GM21528 (cell line): ENCODE measurements around the gene SELENOM.

Source experiments
- ATAC-seq: cut with Tn5 transposase; IDR thresholded peaks from one replicate; pipeline ENCODE4 v1.9.1; 2021; ENCODE audit warnings: mild to moderate bottlenecking, moderate library complexity; ENCODE audit not compliant: unreplicated experiment, low FRiP score

The SELENOM gene

DNA sequence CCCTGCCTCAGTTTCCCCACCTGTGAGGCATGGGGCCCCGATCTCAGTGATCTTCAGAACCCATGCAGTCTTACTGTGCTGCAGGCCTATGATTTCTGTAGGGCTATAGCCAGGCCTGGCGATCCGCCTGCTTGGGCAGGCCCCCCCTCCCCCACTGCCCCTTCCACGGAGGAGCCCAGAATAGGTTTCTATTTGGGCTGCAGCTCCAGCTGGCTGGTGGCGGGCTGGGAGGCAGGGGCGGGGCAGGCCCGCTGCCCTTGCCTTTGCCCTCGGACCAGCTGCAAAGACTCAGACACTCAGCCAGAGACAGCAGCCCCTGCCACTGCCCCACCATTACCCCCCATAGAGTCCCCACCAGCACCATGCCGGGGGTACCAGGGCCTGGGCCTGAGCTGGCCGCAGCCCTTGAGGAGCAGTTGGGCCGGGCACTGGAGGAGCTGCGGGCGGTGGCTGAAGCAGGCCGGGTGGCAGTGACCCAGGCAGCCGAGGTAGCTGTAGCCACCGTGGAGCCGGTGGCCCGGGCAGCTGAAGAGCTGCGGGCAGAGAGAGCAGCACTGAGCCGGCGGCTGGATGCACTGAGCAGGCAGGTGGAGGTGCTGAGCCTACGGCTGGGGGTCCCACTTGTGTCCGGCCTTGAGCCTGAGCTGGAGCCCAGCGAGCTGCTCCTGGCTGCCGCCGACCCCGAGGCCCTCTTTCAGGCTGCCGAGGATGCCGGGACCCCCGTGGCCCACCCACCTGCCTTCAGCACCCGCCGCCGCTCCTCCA is 14.1 kb downstream of the SELENOM start:
- no peak for ATAC-seq

DNA sequence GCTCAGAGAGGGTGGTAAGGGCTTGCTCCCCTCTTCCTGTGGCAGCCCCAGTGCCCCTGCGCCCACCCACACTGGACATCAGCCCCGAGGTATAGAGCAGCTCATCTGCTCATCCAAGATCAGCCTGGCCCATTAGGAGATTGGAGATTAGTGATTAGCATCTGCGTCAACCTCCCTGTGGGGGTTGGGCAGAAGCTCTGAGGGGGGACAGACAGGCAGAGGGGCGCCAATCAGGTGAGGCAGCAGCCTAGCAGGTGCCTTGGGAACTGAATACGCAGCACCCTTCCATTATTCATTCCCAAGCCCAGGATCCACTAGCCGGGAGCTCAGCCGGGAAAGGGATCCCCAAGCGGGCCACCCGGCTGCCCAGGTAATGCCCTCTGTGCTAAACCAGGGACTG is 15.2 kb downstream of the SELENOM start:
- ATAC-seq: no peak

DNA sequence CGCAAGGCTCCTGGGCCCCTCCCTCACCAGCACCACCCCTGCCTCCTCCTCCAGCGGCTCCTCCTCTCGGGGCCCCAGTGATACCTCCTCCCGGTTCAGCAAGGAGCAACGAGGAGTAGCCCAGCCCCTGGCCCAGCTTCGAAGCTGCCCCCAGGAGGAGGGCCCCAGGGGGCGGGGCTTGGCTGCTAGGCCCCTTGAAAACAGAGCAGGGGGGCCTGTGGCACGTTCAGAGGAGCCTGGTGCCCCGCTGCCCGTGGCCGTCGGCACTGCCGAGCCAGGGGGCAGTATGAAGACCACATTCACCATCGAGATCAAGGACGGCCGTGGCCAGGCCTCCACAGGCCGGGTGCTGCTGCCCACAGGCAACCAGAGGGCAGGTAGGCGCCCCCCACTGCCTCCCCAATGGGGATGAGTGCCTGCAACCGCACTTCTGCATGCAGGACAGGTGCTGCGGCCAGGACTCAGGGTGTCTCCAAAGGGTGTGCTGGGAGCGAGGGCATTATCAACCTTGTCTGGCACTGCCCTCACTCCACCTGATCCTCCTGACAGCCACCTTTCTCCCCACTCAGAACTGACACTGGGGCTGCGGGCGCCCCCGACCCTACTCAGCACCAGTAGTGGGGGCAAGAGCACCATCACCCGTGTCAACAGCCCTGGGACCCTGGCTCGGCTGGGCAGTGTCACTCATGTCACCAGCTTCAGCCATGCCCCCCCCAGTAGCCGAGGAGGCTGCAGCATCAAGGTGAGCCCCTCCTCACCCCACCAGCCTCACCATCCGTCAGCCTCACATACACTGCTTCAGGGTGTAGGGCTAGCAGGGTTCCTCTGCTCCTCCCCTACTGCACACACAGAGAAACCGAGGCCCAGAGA is 16.0 kb downstream of the SELENOM start:
- no peak for ATAC-seq

DNA sequence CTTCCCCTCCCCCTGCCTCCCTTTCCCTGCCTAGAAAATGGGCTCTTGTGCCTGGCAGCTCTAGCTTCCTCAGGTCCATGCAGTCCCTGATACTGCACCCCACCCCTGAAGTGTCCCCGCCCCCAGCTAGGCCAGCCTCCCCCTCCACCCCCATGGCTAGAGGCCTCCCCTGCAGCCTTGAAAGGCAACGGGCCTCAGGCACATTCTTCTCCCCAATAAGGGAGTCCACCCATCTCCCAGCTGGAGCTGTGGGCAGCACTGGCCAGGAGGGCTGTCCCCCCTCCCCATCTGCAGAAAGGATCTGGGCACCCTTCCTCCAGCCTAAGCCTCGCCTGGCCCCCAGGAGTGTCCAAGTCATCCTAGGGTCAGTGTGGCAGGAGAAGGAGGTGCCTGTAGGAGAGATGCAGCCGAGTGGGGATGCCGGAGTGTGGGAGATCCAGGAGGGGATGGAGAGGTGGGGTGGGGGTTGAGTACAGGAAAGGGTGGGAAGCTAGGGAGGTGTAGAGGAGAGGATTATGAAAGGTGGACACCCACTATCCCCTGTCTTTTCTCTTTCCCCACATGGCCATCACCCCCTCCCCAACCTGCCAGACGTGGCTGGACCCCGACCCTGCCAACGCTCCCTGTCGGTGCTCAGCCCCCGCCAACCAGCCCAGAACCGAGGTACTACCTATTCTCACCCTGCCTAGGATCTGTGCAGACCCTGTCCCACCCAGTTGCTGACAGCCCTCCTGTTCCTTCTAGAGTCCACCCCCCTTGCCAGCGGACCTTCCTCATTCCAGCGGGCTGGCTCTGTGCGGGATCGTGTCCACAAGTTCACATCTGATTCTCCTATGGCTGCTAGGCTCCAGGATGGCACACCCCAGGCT is 16.9 kb downstream of the SELENOM start:
- ATAC-seq: no peak

DNA sequence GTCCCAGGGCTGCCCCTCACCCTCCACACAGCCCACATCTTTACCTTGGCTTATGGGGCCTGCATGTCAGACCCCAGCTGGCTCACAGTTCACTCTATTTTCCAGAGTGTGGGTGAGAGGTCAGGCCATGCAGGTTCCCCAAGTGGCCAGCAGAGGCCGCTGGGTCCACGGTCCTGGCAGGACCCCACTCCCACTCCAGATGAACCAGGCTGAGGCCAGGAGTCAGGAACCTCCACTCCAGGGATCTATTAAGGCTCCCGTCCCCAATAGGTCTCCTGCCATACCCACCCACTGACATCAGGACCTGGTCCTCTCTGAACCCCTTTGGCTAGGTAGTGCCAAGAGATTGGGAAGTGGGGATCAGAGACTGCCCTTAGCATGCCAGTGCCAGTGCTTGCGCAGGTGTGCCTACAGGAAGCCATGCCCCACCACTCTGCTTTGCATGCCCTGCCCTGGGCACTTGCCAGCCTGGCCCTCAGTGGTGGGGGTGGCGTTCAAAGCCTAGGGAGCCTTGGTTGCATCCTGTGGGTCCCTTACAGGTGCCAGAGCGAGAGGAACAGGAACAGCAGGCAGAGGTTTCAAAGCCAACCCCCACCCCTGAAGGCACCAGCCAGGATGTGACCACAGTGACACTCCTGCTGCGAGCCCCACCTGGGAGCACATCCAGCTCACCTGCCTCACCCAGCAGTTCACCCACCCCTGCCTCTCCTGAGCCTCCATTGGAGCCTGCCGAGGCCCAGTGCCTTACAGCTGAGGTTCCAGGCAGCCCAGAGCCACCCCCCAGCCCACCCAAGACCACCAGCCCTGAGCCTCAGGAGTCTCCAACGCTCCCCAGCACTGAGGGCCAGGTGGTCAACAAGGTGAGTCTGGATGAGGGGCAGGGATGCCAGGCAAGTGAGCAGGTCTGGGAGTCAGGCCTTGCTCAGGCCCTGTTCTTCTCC is 17.9 kb downstream of the SELENOM start:
- no peak for ATAC-seq

DNA sequence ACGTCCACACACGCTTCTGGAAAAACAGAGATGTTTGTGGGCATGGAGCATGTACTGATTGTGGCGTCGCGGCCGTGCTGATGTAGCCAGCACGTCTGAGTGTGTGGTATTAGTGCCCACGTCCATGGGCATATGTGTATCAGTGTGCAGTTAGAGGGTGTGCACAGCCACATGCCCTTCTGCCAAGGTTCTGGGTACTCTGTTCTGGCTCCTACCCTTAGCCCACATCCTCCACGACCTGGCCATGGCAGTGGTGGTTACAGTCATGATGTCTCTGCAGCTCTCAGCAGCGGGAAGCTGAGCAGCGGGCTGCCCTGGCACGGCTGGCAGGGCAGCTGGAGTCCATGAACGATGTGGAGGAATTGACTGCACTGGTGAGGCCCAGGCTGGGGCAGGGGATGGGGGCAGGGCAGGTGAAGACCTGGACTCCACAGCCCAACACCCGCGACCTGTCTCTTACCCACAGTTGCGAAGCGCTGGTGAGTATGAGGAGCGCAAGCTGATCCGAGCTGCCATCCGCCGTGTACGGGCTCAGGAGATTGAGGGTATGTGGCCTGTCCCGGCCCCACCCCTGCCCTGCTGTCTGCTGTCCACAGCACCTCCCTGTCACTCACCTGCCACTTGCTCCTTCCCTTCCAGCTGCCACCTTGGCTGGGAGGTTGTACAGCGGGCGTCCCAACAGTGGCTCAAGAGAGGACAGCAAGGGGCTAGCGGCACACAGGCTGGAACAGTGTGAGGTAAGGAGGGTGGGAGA is 19.0 kb downstream of the SELENOM start:
- ATAC-seq: no peak

DNA sequence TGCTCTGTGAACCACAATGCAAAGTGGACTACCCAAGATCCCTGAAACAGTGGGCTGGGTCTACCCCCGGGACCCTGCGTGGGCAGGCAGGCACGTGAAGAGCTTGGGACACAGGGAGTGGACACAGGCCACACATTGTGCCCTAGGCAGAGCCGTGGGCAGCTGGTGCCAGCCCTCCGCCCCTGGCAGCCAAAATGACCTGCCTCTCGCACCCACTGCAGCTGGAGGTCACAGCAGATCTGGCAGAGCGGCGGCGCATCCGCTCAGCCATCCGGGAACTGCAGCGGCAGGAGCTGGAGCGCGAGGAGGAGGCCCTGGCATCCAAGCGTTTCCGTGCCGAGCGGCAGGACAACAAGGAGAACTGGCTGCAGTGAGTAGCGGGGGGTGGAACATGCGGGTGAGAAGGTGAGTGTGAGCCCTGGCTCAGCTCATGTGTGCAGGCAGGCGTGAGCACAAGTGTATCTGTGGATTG is 19.6 kb downstream of the SELENOM start:
- no peak for ATAC-seq

DNA sequence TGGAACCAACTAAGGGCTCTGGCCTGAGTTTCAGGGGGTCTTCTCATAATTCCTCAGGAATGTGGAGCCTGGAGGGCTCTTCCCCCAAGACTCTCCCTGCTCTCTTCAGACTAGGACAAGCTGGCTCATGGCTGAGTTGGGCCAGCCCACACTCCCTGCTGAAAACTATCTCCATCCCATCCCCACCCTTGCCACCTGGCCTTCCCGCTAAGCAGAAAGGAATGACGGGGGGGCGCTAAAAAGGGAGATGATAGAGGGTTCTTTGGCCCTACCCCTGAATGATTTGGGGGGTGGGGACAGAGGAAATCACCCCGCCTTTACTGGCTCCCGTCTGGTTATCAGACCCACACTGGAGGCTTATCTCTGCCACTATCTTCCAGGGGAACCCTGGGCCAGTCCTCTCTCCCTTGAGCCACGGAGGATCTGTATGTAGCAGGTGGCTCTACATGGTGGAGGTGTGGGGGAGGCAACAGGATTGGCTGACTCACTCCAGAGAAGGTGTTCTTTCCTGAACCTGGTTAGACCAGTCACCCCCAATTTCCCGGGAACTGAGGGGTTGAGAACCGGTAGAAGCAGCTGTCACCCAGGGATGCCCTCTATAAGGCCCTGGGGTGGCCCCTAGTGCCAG is 20.6 kb downstream of the SELENOM start:
- ATAC-seq: no peak

DNA sequence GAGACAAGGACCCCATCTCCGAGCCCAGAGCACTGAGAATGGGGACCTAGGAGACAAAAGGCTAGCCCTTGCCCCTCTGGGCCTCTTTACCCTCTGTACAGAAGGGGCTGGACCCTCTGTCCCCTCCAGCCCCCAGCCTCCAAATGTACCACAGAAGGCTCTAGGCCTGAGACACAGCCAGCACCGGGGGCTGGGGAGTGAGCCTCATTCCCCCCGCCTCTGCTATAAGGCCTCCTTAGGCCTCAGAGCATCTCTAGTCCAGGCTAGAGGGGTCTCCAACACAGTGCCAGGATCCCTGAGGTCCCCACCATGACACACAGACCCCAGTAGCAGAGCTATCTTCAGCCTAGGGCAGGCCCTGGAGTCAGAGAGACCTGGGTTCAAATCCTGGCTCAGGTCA is 21.4 kb downstream of the SELENOM start:
- no peak for ATAC-seq

DNA sequence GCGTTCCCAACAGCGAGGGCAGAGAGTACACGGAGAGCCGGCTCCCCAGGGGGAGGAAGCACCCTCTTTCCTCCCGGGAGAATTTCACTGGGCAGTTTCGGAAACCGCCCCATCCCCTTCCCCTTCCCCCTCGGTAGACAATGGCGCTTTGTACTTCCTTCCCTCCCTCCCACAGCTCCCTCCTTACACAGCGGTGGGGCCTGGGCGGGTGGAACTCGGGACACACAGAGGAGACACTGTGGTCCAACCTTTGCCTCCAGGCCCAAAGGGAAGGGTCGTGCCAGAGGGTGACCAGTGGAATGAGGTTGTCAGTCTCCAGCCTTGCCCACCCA is 21.9 kb downstream of the SELENOM start:
- ATAC-seq: no peak

DNA sequence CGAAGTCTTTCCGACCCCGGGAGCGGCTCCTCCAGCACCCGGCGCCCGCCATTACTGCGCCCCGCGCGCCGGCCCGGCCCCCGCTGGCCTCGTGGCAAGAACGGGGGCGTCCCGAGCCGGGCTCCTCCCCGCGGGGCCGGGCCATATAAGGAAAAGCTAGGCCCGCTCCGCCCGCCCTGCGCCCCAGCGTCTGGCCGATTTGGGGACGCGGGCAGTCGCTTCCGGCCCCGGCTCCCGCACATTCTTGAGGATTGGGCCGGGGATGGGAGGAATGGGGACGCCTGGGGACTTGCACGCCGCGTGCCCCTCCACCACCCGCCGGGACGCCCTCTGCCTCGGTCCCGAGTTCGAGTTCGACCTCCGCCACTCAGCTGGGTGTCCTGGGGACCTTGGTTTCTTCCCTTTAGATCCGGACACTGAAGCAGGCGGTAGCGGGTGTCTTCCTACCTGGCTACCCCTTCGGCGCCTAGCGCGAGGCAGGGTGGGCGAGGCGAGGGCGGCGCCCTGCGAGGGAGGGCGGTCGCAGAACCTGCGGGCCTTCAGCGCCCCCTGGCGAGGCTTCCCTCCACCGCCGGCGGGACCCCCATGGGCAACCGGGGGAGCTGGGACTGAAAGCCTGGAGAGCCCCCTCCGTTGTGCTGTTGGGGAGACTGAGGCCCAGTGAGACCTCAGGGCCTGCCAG is 22.4 kb downstream of the SELENOM start:
- peak; percentile 59 for ATAC-seq

DNA sequence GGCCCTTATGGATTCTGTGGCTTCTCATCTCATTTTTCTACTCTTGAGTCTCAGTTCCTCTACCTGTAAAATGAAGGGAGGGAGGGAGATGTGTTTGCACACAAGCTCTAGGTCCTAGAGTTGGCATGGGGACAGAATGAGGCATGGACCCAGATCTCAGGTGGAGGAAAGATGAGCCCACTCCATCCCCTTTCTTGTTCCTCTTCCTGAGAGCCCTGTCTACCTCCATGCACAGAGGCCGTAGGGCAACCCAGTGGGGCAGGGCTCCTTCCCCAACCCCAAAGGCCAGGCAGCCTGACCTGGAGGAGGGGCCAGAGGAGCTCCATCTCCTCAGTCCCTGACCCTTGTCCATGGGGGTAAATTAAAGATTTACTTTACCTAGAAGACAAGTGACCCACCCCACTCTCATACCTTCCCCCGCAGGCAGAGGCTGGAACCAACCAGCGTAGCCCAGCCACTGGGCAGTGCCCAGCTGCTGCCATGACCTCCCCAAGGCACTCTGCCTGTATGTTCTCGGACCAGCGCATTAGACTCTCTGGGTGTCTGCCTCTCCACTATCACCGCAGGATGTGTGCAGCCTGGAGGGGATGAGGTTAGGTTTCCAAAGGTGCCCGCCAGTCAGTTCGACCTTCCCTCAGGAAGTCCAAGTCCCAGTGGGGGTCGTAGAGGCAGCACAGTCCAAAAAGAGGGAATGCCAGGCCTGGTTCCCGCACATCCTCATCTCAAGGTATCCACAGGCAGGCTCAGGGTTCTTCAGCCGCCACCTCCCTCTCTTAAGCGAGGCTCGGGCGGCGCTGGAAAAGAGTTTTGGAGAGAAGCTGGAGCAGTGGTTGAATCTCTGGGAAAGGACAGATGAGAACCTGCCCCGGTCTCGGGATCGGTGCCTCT is 23.2 kb downstream of the SELENOM start:
- ATAC-seq: peak; percentile 2

DNA sequence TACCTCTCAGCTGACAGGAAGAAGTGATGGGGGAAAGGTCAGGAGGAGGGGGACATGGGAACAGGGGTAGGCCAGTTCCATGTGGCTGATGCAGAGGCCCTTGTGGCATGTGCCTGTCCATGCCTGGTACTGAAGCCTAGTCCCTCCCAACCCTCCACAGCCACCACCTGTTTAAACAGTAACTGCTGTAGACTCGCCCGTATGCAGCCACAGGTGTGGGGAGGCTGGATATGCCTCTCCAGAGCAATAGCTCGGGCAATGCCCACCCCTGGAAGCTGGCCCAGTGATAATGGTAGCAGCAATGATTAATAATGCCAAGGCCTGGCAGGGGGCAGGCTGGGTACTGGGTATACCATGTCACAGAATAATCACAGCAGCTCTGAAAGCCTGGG is 24.0 kb downstream of the SELENOM start:
- ATAC-seq: no peak

DNA sequence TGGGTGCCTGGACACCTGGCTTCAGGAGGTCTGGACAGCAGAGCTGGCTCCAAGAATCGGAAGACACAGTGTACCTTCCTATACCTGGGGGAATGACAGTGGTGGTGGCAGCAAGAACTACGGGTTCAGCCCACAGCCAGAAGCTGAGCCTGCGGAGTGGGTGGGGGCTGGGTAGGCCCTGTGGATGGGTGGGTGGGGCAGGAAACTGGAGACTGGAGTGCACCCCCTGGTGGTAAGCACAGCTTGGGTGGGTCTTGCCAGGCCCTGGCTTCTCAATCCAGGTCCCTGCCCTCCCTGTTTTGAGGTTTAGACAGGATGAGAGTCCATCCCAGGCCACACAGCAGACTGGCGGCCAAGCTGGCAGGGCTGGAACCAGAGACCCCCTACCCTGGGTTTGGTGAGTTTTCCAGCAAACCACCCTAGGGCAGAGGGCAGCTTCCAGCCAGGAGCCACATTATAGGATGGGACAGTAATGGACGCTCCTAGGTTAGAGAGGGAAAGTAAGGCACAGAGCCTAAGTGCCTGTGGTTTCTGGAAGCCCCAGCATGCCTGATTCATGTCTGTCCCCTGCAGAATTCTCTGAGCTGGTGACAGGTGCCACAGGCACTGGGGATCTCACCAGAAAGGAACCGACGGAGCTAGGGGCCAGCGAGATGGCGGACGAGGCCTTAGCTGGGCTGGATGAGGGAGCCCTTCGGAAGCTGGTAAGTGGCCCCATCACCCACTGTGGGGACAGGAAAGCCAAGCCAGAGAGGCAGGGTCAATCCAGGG is 24.6 kb downstream of the SELENOM start:
- no peak for ATAC-seq

DNA sequence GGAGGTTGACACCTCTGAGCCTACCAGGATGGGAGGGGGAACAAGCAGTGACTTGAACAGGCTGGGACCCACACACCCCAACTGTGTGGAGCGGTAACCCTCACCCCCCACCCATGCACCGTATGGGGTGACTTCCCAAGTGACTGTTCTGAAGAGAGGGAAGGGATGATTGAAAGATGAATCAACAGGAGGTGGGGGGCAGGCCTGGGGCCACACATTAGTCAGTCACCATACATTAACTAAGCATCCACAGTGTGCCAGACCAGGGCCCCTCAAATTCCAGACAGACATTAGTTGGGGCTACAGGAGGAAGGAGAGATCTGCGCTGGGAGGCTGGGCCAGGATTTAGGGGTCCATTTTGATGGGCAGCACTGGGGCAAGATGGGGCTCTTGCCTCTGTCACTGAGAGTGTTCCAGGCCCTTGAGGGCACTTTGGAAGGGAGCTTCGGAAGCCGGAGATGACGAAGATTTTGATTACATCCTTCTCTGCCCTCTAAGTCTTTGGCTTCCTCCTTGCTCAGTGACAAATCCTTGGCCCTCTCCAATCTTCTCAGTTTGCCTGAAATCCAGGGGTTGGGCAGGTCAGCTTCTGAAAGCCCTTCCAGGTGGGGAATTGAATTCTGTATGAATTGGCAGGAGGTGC is 25.3 kb downstream of the SELENOM start:
- ATAC-seq: no peak
